ENCODE data around the gene THRA. TPM values are rescaled to one million over a fixed set of nuclear protein-coding genes. Genes with fewer than 3 reads are reported as not detected.

The THRA gene
- polyA plus RNA-seq, 1 of the 3 experiments (the other 2 are of a cell fraction): 23.1 TPM

DNA sequence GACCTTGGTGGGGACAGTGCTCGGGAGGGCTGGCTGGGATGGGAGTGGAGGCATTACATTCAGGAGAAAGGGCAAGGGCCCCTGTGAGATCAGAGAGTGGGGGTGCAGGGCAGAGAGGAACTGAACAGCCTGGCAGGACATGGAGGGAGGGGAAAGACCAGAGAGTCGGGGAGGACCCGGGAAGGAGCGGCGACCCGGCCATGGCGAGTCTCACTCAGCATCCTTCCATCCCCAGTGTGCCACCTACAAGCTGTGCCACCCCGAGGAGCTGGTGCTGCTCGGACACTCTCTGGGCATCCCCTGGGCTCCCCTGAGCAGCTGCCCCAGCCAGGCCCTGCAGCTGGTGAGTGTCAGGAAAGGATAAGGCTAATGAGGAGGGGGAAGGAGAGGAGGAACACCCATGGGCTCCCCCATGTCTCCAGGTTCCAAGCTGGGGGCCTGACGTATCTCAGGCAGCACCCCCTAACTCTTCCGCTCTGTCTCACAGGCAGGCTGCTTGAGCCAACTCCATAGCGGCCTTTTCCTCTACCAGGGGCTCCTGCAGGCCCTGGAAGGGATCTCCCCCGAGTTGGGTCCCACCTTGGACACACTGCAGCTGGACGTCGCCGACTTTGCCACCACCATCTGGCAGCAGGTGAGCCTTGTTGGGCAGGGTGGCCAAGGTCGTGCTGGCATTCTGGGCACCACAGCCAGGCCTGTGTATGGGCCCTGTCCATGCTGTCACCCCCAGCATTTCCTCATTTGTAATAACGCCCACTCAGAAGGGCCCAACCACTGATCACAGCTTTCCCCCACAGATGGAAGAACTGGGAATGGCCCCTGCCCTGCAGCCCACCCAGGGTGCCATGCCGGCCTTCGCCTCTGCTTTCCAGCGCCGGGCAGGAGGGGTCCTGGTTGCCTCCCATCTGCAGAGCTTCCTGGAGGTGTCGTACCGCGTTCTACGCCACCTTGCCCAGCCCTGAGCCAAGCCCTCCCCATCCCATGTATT is 46.5 kb upstream of the THRA start:
- no peak overlapping the region for H3K4me2 ChIP-seq
- H3K9me3 ChIP-seq: no peaks in the 10 kb centered on the region
- no peaks in the 10 kb centered on the region for H3K27me3 ChIP-seq (ENCODE audit: insufficient read depth)
- ChIA-PET POLR2A (interaction anchor here (0.5 kb wide), 1 partner anchor 76 kb away, joined by 4 read pairs; no protein-coding TSS in a partner anchor), CTCF (interaction anchor here (0.5 to 7.8 kb wide), 13 partner anchors 11 to 287 kb away, joined by 3 to 143 read pairs (median 14); no protein-coding TSS in a partner anchor)
- H3F3A ChIP-seq (replicated peaks; ENCODE audit: insufficient read depth): peaks cover 3% of the 10 kb centered on the region
- no peaks in the 10 kb centered on the region for H4K20me1 ChIP-seq (ENCODE audit: insufficient read depth)
- no peak for TF ChIP-seq MEF2A (IDR thresholded peaks at IDR 0.05; ENCODE audit: borderline replicate concordance, low read depth)
- TF ChIP-seq JUND (IDR thresholded peaks at IDR 0.05): no peak
- TF ChIP-seq TEAD4 (IDR thresholded peaks at IDR 0.05; ENCODE audit: borderline replicate concordance, insufficient read depth): no peak
- DNase-seq: no peak
- H2AFZ ChIP-seq (ENCODE audit: low read depth): no peak overlapping the region
- H3K9ac ChIP-seq: no peak overlapping the region
- WGBS (ENCODE audit: low lambda C conversion rate): 81% methylated on average over 19 of the region's 26 CpGs
- no peak overlapping the region for H3K4me3 ChIP-seq (ENCODE audit: low read depth in 2 of 2, low read length in 1 of 2)
- H3K79me2 ChIP-seq (ENCODE audit: insufficient read depth): no peaks in the 10 kb centered on the region
- no peak overlapping the region for H3K27ac ChIP-seq (ENCODE audit: low read depth in 2 of 2, low read length in 1 of 2)
- peaks cover 0 to 3% of the 10 kb centered on the region in 2 experiments; a peak in 2 of 4 replicates for H3K4me1 ChIP-seq (ENCODE audit: control insufficient read depth in 1 of 2, insufficient read depth in 2 of 2, low read depth in 1 of 2, low read length in 1 of 2)
- peaks cover 4 to 5% of the 10 kb centered on the region in 2 experiments for H3K36me3 ChIP-seq (replicated peaks in 1 of 2; ENCODE audit: control insufficient read depth in 1 of 2, insufficient read depth in 2 of 2, low read length in 1 of 2)
- no peaks in the 10 kb centered on the region for H3K9me2 ChIP-seq

DNA sequence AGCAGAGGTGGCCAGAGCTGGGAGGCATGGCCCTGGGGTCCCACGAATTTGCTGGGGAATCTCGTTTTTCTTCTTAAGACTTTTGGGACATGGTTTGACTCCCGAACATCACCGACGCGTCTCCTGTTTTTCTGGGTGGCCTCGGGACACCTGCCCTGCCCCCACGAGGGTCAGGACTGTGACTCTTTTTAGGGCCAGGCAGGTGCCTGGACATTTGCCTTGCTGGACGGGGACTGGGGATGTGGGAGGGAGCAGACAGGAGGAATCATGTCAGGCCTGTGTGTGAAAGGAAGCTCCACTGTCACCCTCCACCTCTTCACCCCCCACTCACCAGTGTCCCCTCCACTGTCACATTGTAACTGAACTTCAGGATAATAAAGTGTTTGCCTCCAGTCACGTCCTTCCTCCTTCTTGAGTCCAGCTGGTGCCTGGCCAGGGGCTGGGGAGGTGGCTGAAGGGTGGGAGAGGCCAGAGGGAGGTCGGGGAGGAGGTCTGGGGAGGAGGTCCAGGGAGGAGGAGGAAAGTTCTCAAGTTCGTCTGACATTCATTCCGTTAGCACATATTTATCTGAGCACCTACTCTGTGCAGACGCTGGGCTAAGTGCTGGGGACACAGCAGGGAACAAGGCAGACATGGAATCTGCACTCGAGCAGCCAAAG is 45.2 kb upstream of the THRA start:
- Histone ChIP-seq H3K27me3 (ENCODE audit: insufficient read depth) (no peaks in the 10 kb centered on the region), H3K79me2 (ENCODE audit: insufficient read depth) (no peaks in the 10 kb centered on the region), H3K36me3 (replicated peaks in 1 of 2; ENCODE audit: control insufficient read depth in 1 of 2, insufficient read depth in 2 of 2, low read length in 1 of 2) (peaks cover 5 to 7% of the 10 kb centered on the region in 2 experiments), H3K4me2 (no peak overlapping the region), H3K27ac (ENCODE audit: low read depth in 2 of 2, low read length in 1 of 2) (no peak overlapping the region), H3K9me2 (no peaks in the 10 kb centered on the region), H2AFZ (ENCODE audit: low read depth) (no peak overlapping the region), H3K4me3 (ENCODE audit: low read depth in 2 of 2, low read length in 1 of 2) (no peak overlapping the region), H4K20me1 (ENCODE audit: insufficient read depth) (no peaks in the 10 kb centered on the region), H3K4me1 (ENCODE audit: control insufficient read depth in 1 of 2, insufficient read depth in 2 of 2, low read depth in 1 of 2, low read length in 1 of 2) (peaks cover 0 to 9% of the 10 kb centered on the region in 2 experiments; a peak in 2 of 4 replicates), H3F3A (replicated peaks; ENCODE audit: insufficient read depth) (peaks cover 3% of the 10 kb centered on the region), H3K9me3 (no peaks in the 10 kb centered on the region), H3K9ac (no peak overlapping the region)
- 57% methylated on average over 15 of the region's 15 CpGs for WGBS (ENCODE audit: low lambda C conversion rate)
- ChIA-PET CTCF (interaction anchor here (0.8 to 7.8 kb wide), 8 partner anchors 10 to 173 kb away, joined by 3 to 143 read pairs (median 16); no protein-coding TSS in a partner anchor), POLR2A (no interaction called here)
- no peak for TF ChIP-seq EZH2phosphoT487 (IDR thresholded peaks at IDR 0.05; ENCODE audit: borderline replicate concordance, low read depth)
- TF ChIP-seq, protein P1, sequence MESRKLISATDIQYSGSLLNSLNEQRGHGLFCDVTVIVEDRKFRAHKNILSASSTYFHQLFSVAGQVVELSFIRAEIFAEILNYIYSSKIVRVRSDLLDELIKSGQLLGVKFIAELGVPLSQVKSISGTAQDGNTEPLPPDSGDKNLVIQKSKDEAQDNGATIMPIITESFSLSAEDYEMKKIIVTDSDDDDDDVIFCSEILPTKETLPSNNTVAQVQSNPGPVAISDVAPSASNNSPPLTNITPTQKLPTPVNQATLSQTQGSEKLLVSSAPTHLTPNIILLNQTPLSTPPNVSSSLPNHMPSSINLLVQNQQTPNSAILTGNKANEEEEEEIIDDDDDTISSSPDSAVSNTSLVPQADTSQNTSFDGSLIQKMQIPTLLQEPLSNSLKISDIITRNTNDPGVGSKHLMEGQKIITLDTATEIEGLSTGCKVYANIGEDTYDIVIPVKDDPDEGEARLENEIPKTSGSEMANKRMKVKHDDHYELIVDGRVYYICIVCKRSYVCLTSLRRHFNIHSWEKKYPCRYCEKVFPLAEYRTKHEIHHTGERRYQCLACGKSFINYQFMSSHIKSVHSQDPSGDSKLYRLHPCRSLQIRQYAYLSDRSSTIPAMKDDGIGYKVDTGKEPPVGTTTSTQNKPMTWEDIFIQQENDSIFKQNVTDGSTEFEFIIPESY (IDR thresholded peaks at IDR 0.05; ENCODE audit: borderline replicate concordance, low read depth): no peak
- no peak for TF ChIP-seq GATA2 (CRISPR knock-in tag; IDR thresholded peaks at IDR 0.05)
- DNase-seq: peak; percentile 7

All from SK-N-SH (cell line).